Upper lobe of left lung (tissue), 4 donors: ENCODE measurements around the gene MAGOH.

Experiments used
- EP300 ChIP-seq, 4 donors: sonication (generic); formaldehyde crosslinking; IDR thresholded peaks; one replicate each; pipeline ENCODE4 v1.5.1; 2017; ENCODE audit warnings: antibody characterized with exemption in 4 of 4, control low read depth in 2 of 4
- POLR2A ChIP-seq, 4 donors: fragments of 450-650 bp; IDR thresholded peaks; one replicate each; pipeline ENCODE4 v1.5.1; 2016 to 2017; ENCODE audit warnings: antibody characterized with exemption in 4 of 4, mild to moderate bottlenecking in 2 of 4
- TF ChIP-seq, protein P1 (sequence below), 6 experiments: fragments of 450-650 bp in 4 of 6; fragments of 200-600 bp in 2 of 6; sonication (generic) in 2 of 6; IDR thresholded peaks; one replicate each; pipeline ENCODE4 v1.5.1; 2016 to 2019; ENCODE audit warnings: antibody characterized with exemption in 6 of 6

DNA sequence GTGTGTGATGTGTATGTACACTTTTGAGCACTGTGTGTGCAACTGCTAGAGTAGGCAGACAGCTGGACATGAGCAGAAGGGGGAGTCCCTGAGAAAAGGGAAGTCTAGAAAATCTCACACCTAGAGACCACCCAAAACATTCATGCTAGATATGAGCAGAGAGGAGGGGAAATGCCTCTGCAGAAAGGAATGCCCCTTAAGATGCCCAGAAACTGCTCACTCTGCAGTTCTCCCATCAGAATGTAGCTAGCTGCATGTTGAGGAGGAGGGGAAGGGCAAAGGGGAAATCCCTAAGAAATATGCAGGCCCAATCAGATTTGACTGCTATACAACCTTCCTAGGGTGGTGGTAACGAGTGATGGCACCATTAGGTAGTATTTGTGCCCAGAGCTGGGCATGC lies 31.8 kb upstream of the MAGOH start:
- TF ChIP-seq EP300 (IDR thresholded peaks at IDR 0.05), result no peak
- no peak for TF ChIP-seq POLR2A (IDR thresholded peaks at IDR 0.05)
- TF ChIP-seq, protein P1, sequence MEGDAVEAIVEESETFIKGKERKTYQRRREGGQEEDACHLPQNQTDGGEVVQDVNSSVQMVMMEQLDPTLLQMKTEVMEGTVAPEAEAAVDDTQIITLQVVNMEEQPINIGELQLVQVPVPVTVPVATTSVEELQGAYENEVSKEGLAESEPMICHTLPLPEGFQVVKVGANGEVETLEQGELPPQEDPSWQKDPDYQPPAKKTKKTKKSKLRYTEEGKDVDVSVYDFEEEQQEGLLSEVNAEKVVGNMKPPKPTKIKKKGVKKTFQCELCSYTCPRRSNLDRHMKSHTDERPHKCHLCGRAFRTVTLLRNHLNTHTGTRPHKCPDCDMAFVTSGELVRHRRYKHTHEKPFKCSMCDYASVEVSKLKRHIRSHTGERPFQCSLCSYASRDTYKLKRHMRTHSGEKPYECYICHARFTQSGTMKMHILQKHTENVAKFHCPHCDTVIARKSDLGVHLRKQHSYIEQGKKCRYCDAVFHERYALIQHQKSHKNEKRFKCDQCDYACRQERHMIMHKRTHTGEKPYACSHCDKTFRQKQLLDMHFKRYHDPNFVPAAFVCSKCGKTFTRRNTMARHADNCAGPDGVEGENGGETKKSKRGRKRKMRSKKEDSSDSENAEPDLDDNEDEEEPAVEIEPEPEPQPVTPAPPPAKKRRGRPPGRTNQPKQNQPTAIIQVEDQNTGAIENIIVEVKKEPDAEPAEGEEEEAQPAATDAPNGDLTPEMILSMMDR (IDR thresholded peaks at IDR 0.05), result no peak
